ENCODE measurements around the gene ZNF341.

GRCh38 chr20:33836277-33836676 lies 104.5 kb downstream of the ZNF341 start:
- TF ChIP-seq CTCF (IDR thresholded peaks at IDR 0.05; ENCODE audit: low read depth, low read length) (no peak), EZH2phosphoT487 (IDR thresholded peaks at IDR 0.05; ENCODE audit: low read depth) (no peak)
